ENCODE data around the gene ZNF239. TPM values are rescaled to one million over a fixed set of nuclear protein-coding genes. Genes with fewer than 3 reads are reported as not detected.

The ZNF239 gene
- total and polyA plus RNA-seq, 9 donors, result 5.7 to 10.8 (median 7.1) TPM

DNA sequence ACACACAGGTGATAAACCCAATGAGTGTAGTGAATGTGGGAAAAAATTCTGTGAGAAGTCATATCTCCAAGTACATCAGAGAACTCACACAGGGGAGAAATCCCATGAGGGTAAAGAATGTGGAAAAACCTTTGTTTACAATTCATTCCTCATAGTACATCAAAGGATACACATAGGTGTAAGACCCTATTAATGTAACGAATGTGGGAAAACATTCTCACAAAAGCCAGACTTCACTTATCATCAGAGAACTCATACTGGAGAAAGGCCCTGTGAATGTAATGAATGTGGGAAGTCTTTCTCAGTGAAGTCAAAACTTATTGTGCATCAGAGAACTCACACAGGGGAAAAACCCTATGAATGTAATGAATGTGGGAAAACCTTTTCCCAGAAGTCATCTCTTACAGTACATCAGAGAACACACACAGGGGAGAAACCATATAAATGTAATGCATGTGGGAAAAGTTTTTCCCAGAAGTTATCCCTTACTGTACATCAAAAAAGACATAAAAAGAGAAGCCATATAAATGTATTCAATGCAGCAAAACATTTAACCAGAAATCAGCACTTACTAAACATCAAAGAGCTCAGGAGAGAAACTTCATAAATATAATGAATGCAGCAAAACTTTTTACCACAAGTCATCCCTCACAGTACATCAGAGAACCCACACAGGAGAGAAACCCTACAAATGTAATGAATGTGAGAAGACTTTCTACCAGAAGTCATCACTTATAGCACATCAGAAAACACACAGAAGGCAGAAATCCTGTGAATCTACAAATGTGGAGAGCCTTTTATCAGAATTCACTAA is 49.8 kb downstream of the ZNF239 start:
- Histone ChIP-seq H3K4me1 (ENCODE audit: control insufficient read depth, insufficient read depth, low read length) (no peaks in the 10 kb centered on the region), H3K27ac (ENCODE audit: low read length) (no peak overlapping the region), H3K4me3 (ENCODE audit: low read length) (no peak overlapping the region), H3K36me3 (ENCODE audit: control insufficient read depth, insufficient read depth, low read length) (no peaks in the 10 kb centered on the region), H3K9me3 (replicated peaks; ENCODE audit: control insufficient read depth, low read depth, low read length) (peaks cover 43% of the 10 kb centered on the region), H3K27me3 (ENCODE audit: control insufficient read depth, insufficient read depth, low read length) (no peaks in the 10 kb centered on the region)
- DNase-seq, result no peak
- no CpG with 5 or more reads among the region's 1 CpG for WGBS (ENCODE audit: insufficient coverage)

Other genes starting within 250 kb of the ZNF239 start
- 0.44 TPM for gene FXYD4, start 203.0 kb downstream of the ZNF239 start, total RNA-seq
- gene FXYD4, start 203.0 kb downstream of the ZNF239 start, polyA plus RNA-seq (ENCODE audit: insufficient read depth in 1 of 8, insufficient read length in 8 of 8, low replicate concordance in 1 of 8), result 1 to 10 TPM in 4 of 8 donors, under 1 TPM in 4; 0.50 to 2.6 (median 1.1) TPM
- 100 TPM for gene HNRNPF, start 165.4 kb downstream of the ZNF239 start, total RNA-seq
- 100 to 1,000 TPM; 109 to 151 (median 115) TPM for gene HNRNPF, start 165.4 kb downstream of the ZNF239 start, polyA plus RNA-seq (ENCODE audit: insufficient read depth in 1 of 8, insufficient read length in 8 of 8, low replicate concordance in 1 of 8)
- gene ZNF487, start 137.5 kb downstream of the ZNF239 start, total RNA-seq, result 5.9 TPM
- 1 to 10 TPM; 3.6 to 5.1 (median 4.1) TPM for gene ZNF487, start 137.5 kb downstream of the ZNF239 start, polyA plus RNA-seq (ENCODE audit: insufficient read depth in 1 of 8, insufficient read length in 8 of 8, low replicate concordance in 1 of 8)
- 5.1 TPM for gene ZNF485, start 31.8 kb upstream of the ZNF239 start, total RNA-seq
- gene ZNF485, start 31.8 kb upstream of the ZNF239 start, polyA plus RNA-seq (ENCODE audit: insufficient read depth in 1 of 8, insufficient read length in 8 of 8, low replicate concordance in 1 of 8), result 1 to 10 TPM; 2.5 to 3.4 (median 3.1) TPM
- gene ZNF32, start 74.3 kb upstream of the ZNF239 start, total RNA-seq, result 63.5 TPM
- 10 to 100 TPM; 42.5 to 49.4 (median 46.9) TPM for gene ZNF32, start 74.3 kb upstream of the ZNF239 start, polyA plus RNA-seq (ENCODE audit: insufficient read depth in 1 of 8, insufficient read length in 8 of 8, low replicate concordance in 1 of 8)

All from muscle of leg (tissue), 11 donors.